H1 (cell line): ENCODE measurements around the gene ATP11C. TPM values are rescaled to one million over a fixed set of nuclear protein-coding genes. Genes with fewer than 3 reads are reported as not detected.
"Not testable (repeated sequence)": the region's sequence is repeated elsewhere in the genome, so short reads cannot be mapped to it uniquely, and the experiment has no call there.

Experiments used
- CTCF ChIA-PET: fragments of 300-600 bp; sonication (Branson Sonifier 250); formaldehyde crosslinking; loops from one replicate; lab custom pipeline; 2021; ENCODE audit not compliant: partially characterized antibody; lab: Charles Lee
- POLR2A ChIA-PET: fragments of 300-600 bp; sonication (Branson Sonifier 250); formaldehyde crosslinking; loops from one replicate; lab custom pipeline; 2021; ENCODE audit warnings: inconsistent platforms; ENCODE audit not compliant: partially characterized antibody; lab: Charles Lee
- DNase-seq, 2 experiments: peaks; one replicate each; pipeline versions ENCODE4 v3.0.0 to v3.0.0-alpha.2; 2010 to 2022; ENCODE audit warnings: low spot score in 2 of 2, low read depth in 1 of 2, mixed read lengths in 1 of 2
- FAIRE-seq: peaks from 2 replicates; lab custom pipeline; 2011; peaks lifted over from hg19 to GRCh38; lab: Jason Lieb, UNC
- H2AFZ ChIP-seq: 2 replicates; pipeline ENCODE4 v1.8.1; 2012; ENCODE audit warnings: low read length, inconsistent platforms
- H2AK5ac ChIP-seq: 2 replicates; pipeline ENCODE4 v1.6.1; 2013; ENCODE audit warnings: low read depth, low read length
- H2BK120ac ChIP-seq: replicated peaks from 2 replicates; pipeline ENCODE3; 2013; ENCODE audit warnings: low read depth, low read length, inconsistent platforms
- H2BK12ac ChIP-seq: 2 replicates; pipeline ENCODE4 v1.6.1; 2013; ENCODE audit warnings: low read depth, low read length
- H2BK15ac ChIP-seq: 2 replicates; pipeline ENCODE4 v1.6.1; 2013; ENCODE audit warnings: low read length
- H2BK20ac ChIP-seq: 2 replicates; pipeline ENCODE4 v1.6.1; 2013; ENCODE audit warnings: low read length
- H2BK5ac ChIP-seq: 2 replicates; pipeline ENCODE4 v1.6.1; 2013; ENCODE audit warnings: low read depth, low read length
- H3K14ac ChIP-seq: 2 replicates; pipeline ENCODE4 v1.6.1; 2013; ENCODE audit warnings: inconsistent platforms; ENCODE audit not compliant: insufficient read length
- H3K18ac ChIP-seq: 2 replicates; pipeline ENCODE4 v1.6.1; 2013; ENCODE audit warnings: low read length; ENCODE audit errors: extremely low read depth
- H3K23ac ChIP-seq: 2 replicates; pipeline ENCODE4 v1.6.1; 2013; ENCODE audit warnings: inconsistent platforms; ENCODE audit not compliant: insufficient read length
- H3K23me2 ChIP-seq: 2 replicates; pipeline ENCODE4 v1.6.1; 2013; ENCODE audit warnings: low read depth, low read length
- H3K27ac ChIP-seq: 2 replicates; pipeline ENCODE4 v1.6.1; 2011; ENCODE audit warnings: low read depth, low read length, inconsistent platforms
- H3K27me3 ChIP-seq, 4 experiments: replicated peaks in 1 of 4; 1 replicate in 1 of 4; 2 replicates in 3 of 4; pipeline versions ENCODE4 v1.6.1 to v1.8.1; 2011 to 2013; ENCODE audit warnings: low read length in 3 of 4, mild to moderate bottlenecking in 3 of 4, inconsistent platforms in 2 of 4, mixed read lengths in 2 of 4, moderate library complexity in 1 of 4; ENCODE audit not compliant: control insufficient read depth in 3 of 4, insufficient read depth in 3 of 4; ENCODE audit errors: extremely low read depth in 1 of 4
- H3K36me3 ChIP-seq, 4 experiments: 2 replicates each; pipeline versions ENCODE4 v1.6.1 to v1.8.1; 2011 to 2013; ENCODE audit warnings: mild to moderate bottlenecking in 4 of 4, low read length in 3 of 4, moderate library complexity in 2 of 4, control low read depth in 1 of 4, inconsistent platforms in 1 of 4; ENCODE audit not compliant: insufficient read depth in 4 of 4, control insufficient read depth in 2 of 4
- H3K4ac ChIP-seq: replicated peaks from 2 replicates; pipeline ENCODE3; 2013; ENCODE audit warnings: low read length, low read depth, mixed read lengths, inconsistent platforms; ENCODE audit not compliant: insufficient read length
- H3K4me1 ChIP-seq, 4 experiments: replicated peaks in 1 of 4; 1 replicate in 1 of 4; 2 replicates in 3 of 4; pipeline versions ENCODE4 v1.6.1 to v1.8.1; 2011 to 2013; ENCODE audit warnings: low read length in 3 of 4, inconsistent platforms in 2 of 4, mixed read lengths in 1 of 4; ENCODE audit not compliant: insufficient read depth in 4 of 4, control insufficient read depth in 3 of 4
- H3K4me2 ChIP-seq, 2 experiments: 2 replicates each; pipeline versions ENCODE4 v1.6.1 to v1.8.1; 2011 to 2013; ENCODE audit warnings: low read depth in 2 of 2, low read length in 2 of 2, control low read depth in 1 of 2, inconsistent platforms in 1 of 2, mild to moderate bottlenecking in 1 of 2; ENCODE audit not compliant: insufficient read depth in 1 of 2
- H3K4me3 ChIP-seq, 4 experiments: fragments of 200-600, 300-600 bp in 1 of 4; sonication (generic), shearing (Covaris generic), sonication (Bioruptor Twin) in 1 of 4; 2 replicates each; pipeline versions ENCODE4 v1.5.1 to v1.8.1; 2011 to 2016; ENCODE audit warnings: low read length in 4 of 4, low read depth in 3 of 4, control low read depth in 2 of 4, inconsistent platforms in 2 of 4, mild to moderate bottlenecking in 2 of 4, mixed read lengths in 1 of 4, moderate library complexity in 1 of 4; ENCODE audit not compliant: insufficient read depth in 2 of 4; ENCODE audit errors: extremely low read depth in 1 of 4
- H3K56ac ChIP-seq: replicated peaks from 2 replicates; pipeline ENCODE3; 2013; ENCODE audit warnings: low read depth, mild to moderate bottlenecking, mixed read lengths, low read length, inconsistent platforms; ENCODE audit not compliant: insufficient read length
- H3K79me1 ChIP-seq: 2 replicates; pipeline ENCODE4 v1.6.1; 2013; ENCODE audit warnings: low read depth, low read length, control low read depth
- H3K79me2 ChIP-seq, 2 experiments: 2 replicates each; pipeline versions ENCODE4 v1.6.1 to v1.8.1; 2012 to 2013; ENCODE audit warnings: low read length in 2 of 2, mild to moderate bottlenecking in 2 of 2, inconsistent platforms in 1 of 2; ENCODE audit not compliant: insufficient read depth in 2 of 2, control insufficient read depth in 1 of 2
- H3K9ac ChIP-seq, 4 experiments: replicated peaks in 1 of 4; 1 replicate in 1 of 4; 2 replicates in 3 of 4; pipeline versions ENCODE4 v1.6.1 to v1.8.1; 2011 to 2013; ENCODE audit warnings: low read depth in 3 of 4, low read length in 3 of 4, control low read depth in 2 of 4, mild to moderate bottlenecking in 2 of 4, moderate library complexity in 2 of 4, inconsistent platforms in 1 of 4; ENCODE audit errors: extremely low read depth in 1 of 4
- H3K9me3 ChIP-seq, 2 experiments: 2 replicates each; pipeline versions ENCODE4 v1.6.1 to v1.8.1; 2012 to 2013; ENCODE audit warnings: mild to moderate bottlenecking in 2 of 2, moderate library complexity in 2 of 2, control low read depth in 1 of 2, inconsistent platforms in 1 of 2, low read depth in 1 of 2, low read length in 1 of 2, mixed read lengths in 1 of 2; ENCODE audit not compliant: insufficient read depth in 2 of 2
- H4K20me1 ChIP-seq, 2 experiments: replicated peaks in 1 of 2; 2 replicates each; pipeline versions ENCODE3 to v1.8.1; 2011 to 2013; ENCODE audit warnings: inconsistent platforms in 2 of 2, low read length in 2 of 2, mild to moderate bottlenecking in 1 of 2; ENCODE audit not compliant: insufficient read depth in 2 of 2, control insufficient read depth in 1 of 2
- H4K5ac ChIP-seq: 2 replicates; pipeline ENCODE4 v1.6.1; 2013; ENCODE audit warnings: low read length, low read depth, mixed read lengths, inconsistent platforms; ENCODE audit not compliant: insufficient read length
- H4K8ac ChIP-seq: 2 replicates; pipeline ENCODE4 v1.8.0; 2013; ENCODE audit warnings: mild to moderate bottlenecking, moderate library complexity, low read length, inconsistent platforms; ENCODE audit not compliant: insufficient read depth; ENCODE audit errors: extremely low read depth
- H4K91ac ChIP-seq: replicated peaks from 2 replicates; pipeline ENCODE3; 2013; ENCODE audit warnings: low read length, mixed read lengths, inconsistent platforms; ENCODE audit not compliant: insufficient read length
- WGBS, 2 experiments: shearing (Covaris generic) in 1 of 2; methylation state at CpG; one replicate each; pipeline versions ENCODE4 v1.1.6 to v1.1.7; 2013 to 2015; ENCODE audit warnings: low lambda C conversion rate in 2 of 2, mixed read lengths in 2 of 2, inconsistent platforms in 1 of 2, low coverage in 1 of 2, missing lambda C conversion rate in 1 of 2; ENCODE audit not compliant: insufficient replicate concordance in 2 of 2, insufficient coverage in 1 of 2, insufficient read length in 1 of 2; ENCODE audit errors: extremely low coverage in 1 of 2, missing lambda C conversion rate in 1 of 2; 5-methylcytosine and 5-hydroxymethylcytosine counted together
- polyA plus RNA-seq, 7 experiments: library from polyadenylated mRNA; depleted of rRNA in 3 of 7; stranded (reverse) in 5 of 7; unstranded in 2 of 7; fragments of >200 nt in 5 of 7; fragments of 200-250 nt in 2 of 7; gene quantifications; 1 replicate in 5 of 7; 2 replicates in 1 of 7; 4 replicates in 1 of 7; pipeline versions ENCODE4 v1.2.1 to v1.2.3, GENCODE V29; 2011 to 2013; ENCODE audit warnings: missing spikeins in 2 of 7, mixed read lengths in 2 of 7
- total RNA-seq: library from RNA; stranded (reverse); fragmentation: NEBNext Ultra II Directional; extraction: Animal tissue kit (Norgen Biotek cat#: 25700); gene quantifications from 2 replicates; pipeline ENCODE4 v1.2.1, GENCODE V29; 2021

ATP11C gene
- total and polyA plus RNA-seq, 2 of the 8 experiments (the other 6 are each of a cell fraction or from before 2014, with no cell fraction given), result 14.7 to 52.1 TPM

GRCh38 chrX:139921142-139921541 is 11.7 kb downstream of the ATP11C start:
- not testable (repeated sequence) for H2BK20ac ChIP-seq, H3K9ac ChIP-seq, DNase-seq, H4K5ac ChIP-seq, H2AK5ac ChIP-seq, FAIRE-seq, H3K79me1 ChIP-seq, H4K8ac ChIP-seq, H2BK12ac ChIP-seq, H3K18ac ChIP-seq, H3K27me3 ChIP-seq, H4K91ac ChIP-seq, H3K4me1 ChIP-seq, H2BK15ac ChIP-seq, H3K36me3 ChIP-seq, H3K4ac ChIP-seq, H2BK5ac ChIP-seq, H3K23me2 ChIP-seq, H3K9me3 ChIP-seq, H3K27ac ChIP-seq, H3K56ac ChIP-seq, H3K23ac ChIP-seq, H2BK120ac ChIP-seq, H3K4me2 ChIP-seq, H3K4me3 ChIP-seq, H2AFZ ChIP-seq, H3K14ac ChIP-seq
- POLR2A ChIA-PET, result interaction anchor here (1.6 kb wide), 1 partner anchor 8 kb away, joined by 3 read pairs; no protein-coding TSS in a partner anchor
- H4K20me1 ChIP-seq, result peaks cover 0 to 12% of the 10 kb centered on the region in 2 experiments
- CTCF ChIA-PET, result interaction anchor here (0.9 to 1.4 kb wide), 2 partner anchors 15 to 89 kb away, joined by 3 read pairs; no protein-coding TSS in a partner anchor
- H3K79me2 ChIP-seq, result peaks cover 4 to 77% of the 10 kb centered on the region in 2 experiments; a peak in 2 of 4 replicates
- 80% methylated on average over 5 of the region's 6 CpGs; no CpG with 5 or more reads in 1 of the 2 experiments for WGBS, 2 experiments
